ENCODE results near the gene PHLPP2.
"Not testable (repeated sequence)": the region's sequence is repeated elsewhere in the genome, so short reads cannot be mapped to it uniquely, and the experiment has no call there.

Gene PHLPP2

DNA sequence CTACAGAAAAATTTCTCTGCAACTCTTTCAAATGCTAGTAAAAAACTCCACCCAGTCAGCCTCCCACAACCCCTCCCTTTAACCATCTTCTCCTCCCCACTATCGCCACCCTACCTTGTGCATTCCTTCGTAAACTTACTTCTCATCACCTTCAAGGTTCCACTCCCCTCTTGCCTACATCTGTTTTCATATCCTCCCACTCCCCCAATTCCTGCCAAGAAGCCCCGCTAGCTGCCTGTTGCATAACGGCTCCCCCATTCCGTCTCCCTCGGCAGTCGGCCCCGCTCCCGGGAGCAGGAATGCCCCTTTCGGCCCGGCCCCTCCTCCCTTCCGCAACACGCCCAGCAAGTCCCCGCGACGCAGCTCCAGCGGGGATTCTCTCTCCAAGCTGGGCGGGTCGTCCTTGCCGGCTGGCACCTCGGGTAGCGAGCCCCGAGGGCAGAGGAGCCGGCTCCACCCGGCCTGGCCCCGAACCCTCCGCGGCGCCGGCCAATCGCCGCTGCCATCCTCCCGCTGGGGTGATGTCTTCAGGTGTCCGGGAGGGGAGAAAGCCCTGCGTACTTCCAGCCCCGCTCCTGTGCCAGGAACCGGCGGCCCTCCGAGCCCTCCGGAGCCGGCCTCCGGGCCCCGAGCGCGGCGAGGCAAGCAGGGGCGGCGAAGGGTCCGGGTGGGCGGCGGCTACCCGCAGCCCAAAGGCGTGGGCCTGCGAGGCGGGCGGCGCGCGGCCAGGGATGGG lies 1.5 kb downstream of the PHLPP2 start:
- peak; percentile 80 for DNase-seq

DNA sequence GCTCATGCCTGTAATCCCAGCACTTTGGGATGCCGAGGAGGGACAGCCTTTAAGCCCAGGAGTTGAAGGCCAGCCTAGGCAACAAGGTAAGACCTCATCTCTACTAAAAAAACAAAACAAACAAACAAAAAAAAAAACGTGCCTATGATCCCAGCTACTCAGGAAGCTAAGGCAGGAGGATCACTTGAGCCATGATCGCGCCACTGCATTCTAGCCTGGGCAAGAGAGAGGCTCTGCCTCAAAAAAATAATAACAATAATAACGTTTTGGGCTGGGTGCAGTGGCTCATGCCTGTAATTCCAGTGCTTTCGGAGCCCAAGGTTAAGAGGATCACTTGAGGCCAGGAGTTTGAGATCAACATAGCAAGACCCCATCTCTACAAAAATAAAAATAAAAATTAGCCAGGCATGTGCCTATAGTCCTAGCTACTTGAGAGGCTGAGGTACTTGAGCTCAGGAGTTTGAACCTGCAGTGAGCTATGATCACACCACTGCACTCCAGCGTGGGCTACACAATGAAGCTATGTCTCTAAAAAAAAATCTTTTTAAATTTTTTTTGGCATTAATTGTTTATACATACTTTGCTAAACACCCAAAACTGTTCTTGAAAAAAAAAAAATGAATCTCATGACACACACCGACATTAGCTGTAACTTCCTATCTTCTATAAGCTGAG lies 3.3 kb downstream of the PHLPP2 start:
- no peak for DNase-seq

DNA sequence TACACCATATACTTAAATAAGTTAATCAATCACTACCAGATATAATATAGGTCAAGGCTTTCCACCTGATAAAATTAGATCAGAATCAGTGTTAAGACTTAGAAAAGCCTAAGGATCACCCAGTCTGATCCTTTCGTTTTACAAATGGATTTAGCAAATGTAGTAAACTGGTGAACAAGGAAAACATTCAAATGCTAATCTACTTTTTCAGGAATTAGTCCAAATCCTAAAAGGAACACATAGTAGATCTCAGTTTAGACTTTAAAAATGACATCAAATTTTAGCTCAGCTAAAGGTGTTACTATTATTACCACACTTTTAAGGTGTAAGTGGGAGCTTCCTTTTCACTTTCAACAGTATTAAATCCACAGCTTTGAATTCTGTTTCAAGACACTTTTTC lies 12.0 kb downstream of the PHLPP2 start:
- no peak for DNase-seq

DNA sequence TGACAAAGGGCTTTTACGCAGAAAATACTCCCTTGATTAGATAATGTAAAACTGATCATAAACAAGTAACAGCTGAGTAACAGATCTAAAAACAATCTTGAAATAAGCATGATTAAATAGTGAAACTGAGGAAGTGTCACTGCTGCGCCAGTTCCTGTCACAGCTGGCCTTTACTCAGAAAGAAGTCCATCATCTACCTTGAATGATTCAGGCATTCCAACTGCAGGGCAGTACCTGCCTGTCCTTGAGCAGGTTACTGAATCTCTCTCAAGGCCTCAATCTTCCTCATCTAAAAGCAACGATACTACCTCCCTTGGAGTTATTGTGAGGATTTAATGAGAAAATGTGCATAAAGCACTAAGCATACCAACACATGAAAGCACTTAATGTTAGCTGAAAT lies 12.7 kb downstream of the PHLPP2 start:
- DNase-seq: no peak

DNA sequence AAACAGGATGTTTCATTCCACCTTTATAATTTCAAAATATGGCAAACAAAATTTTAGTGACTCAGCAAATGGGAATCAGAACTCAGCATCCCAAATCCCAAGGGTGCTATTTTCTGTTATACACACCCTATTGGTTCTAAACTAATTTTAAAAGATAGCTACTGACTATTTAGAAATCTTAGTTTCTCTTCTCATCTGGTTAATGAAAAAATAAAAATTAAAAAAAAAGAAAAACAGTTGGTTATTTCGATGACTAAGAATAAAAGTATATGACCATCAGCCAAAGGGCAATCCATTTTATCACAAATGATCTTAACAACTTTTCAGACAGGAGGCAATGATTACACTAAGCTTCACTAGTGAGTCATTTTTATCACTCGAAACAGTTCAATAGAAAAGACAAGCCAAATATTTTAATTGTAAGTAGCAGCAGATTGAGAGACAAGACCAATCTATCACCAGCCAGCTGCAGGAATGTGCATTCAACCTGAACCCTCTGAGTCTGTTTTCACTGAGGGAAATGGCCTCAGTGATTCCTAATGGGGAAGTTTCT lies 15.2 kb downstream of the PHLPP2 start:
- DNase-seq: no peak

DNA sequence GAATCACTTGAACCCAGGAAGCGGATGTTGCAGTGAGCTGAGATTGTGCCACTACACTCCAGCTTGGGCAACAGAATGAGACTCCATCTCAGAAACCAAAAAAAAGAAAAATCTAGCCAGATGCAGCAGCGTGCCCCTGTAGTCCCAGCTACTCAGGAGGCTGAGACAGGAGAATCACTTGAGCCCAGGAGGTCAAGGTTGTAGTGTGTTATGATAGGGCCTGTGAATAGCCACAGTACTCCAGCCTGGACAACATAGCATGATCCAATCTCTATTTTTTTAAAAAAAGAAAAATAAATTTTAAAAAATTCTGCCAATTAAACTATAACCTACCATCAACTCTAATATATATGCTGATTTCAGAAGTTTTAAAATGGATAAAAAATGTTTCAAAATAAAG lies 15.8 kb downstream of the PHLPP2 start:
- DNase-seq: no peak

DNA sequence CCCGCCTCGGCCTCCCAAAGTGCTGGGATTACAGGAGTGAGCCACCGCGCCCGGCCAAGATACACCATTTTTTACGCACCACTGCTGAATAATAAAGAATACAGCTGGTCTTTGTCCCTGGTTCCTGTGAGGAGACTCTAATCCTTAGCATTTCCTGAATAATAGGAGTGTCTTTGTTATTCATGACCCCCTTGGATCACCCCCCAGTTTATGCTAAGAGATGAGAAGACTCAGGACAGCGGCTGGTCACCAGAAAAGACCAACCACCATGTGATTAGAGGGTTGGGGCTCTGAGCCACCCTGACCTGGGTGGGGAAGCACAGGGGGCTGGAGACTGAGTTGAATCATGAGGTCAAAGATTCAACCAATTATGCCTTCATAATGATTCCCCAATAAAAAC lies 17.3 kb downstream of the PHLPP2 start:
- no peak for DNase-seq

DNA sequence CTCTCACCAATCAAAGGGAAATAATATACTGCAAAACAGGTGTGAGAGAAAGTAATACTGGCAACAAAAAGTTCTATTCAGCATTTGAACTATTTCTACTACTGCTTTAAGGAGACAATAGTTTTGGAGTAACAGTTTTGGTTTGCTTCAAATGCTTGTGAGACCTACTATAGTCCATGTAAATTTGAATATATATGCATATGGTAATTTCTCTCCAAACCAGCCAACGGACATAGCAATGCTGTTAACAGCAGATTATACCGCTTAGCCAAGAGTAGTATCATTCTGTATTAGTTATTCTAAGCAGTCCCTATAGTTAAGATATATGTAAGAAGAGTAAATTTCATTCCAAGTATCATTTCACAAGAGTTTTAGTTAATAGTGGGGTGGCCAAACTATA lies 18.5 kb downstream of the PHLPP2 start:
- DNase-seq: no peak

DNA sequence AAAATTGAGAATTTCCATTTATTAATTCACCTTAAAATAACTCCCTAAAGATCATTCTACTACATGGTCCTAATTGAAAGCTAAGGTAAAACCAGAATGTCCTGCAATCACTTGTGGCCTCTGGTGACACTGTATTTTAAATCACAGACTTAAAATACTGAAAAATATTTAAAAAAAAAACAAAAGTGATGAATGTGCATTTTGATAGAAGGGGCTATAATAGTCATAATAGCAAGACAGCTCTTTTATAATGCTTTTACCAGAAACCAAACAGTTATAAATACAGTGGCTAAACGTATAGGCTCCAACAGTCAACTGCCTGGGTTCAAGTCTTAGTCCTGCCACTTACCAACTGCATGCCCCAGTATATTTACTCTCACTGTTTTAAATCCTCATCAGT lies 21.2 kb downstream of the PHLPP2 start:
- DNase-seq: no peak

DNA sequence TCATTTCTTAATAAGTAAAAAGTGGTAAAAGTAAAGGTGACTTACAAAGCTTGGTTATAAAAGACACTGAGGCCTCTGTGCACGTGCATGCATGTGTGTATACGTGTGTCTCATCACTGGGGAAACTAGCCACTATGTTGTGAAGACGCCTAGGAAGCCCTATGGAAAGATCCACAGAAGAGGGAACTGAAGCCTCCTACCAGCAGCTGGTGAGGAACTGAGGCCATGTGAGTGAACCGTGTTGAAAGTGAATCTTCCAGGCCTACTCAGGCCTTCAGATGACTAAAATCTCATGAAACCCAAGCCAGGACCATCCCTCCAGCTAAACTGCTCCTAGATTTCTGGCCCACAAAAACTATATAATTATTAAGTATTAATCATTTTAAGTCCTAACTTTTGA lies 23.7 kb downstream of the PHLPP2 start:
- DNase-seq: no peak

DNA sequence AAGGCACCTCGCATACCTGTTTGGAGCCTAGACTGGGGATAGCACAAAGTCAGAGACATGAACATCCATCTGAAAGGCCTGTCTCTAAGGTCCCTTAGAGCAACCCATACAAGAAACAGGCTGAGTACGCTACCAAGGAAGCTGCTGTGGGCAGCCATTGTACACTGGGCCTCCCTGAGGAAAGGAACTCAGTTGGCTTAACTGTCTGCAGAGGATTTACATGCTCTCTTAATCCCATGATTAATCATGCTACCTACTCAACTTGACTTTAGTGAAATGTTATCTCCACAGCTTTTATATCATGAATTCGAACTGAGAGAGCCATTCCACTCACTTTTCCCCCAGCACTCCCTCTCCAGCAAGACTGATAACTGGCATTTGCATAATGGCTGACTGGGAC lies 26.0 kb downstream of the PHLPP2 start:
- DNase-seq: no peak

DNA sequence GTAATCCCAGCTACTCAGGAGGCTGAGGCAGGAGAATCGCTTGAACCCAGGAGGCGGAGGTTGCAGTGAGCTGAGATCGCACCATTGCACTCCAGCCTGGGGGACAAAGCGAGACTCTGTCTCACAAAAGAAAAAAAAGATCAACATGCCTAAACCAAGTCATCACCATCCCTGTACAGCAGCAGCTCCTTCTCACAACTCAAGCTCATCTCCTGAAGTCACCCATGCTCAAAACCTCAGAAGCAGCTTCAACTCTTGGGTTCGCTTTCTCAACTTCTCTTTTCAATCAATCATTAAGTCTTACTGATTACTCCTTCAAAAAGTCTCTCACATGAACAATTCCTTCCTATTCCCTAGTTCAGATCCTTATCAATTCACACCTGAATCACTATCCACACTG lies 31.3 kb downstream of the PHLPP2 start:
- no peak for DNase-seq

DNA sequence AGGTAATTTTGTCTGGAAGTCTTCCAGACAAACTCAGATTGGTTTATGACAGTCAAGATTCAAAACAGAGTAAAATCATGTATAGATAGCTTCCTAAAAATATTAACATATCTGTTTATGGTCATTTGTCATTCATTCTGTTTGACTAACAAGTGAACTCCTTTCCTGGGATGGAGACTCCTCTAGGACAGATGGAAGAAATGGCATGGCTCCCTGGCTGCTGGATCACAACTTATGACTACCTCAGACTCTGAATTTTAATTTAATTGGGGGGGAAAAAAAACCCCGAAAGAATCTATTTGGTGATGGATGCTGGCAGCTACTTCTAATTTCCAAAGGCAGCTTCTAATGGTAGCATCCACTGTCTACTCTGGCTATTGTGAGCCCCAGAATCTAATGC lies 34.6 kb downstream of the PHLPP2 start:
- DNase-seq: no peak

DNA sequence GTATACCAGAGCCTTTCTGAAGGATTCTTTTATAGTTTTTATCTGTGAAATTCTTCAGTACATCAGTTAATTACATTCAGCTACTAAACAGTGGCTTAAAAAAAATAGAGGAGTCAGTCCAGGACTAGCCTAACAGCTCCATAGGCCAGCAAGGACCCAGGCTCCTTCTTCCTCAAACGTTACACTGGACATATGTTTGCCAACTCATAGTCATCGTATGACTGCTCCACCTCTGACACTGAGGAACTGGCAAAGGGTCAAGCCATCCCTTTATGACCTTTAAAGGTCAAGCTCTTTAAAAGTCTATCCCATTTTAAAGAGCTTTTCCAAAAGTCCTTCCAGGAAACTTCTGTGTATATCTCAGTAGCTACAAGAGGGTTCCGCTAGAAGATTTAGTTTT lies 36.6 kb downstream of the PHLPP2 start:
- DNase-seq: no peak

DNA sequence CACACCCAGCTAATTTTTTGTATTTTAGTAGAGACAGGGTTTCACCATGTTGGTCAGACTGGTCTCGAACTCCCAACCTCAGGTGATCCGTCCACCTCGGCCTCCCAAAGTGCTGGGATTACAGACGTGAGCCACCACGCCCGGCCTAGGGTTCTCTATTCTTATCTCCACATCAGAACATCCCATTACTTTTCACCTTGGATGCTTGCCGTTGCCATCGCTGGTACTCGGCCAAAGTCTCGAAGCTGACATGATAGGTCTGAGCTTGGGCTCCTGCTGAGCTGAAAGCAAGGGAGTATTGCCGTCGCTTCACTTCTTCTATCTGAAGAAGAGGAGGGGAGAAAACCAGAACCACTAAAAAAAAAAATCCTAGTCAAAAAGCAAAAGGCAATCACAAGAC lies 40.2 kb downstream of the PHLPP2 start:
- DNase-seq: not testable (repeated sequence)

DNA sequence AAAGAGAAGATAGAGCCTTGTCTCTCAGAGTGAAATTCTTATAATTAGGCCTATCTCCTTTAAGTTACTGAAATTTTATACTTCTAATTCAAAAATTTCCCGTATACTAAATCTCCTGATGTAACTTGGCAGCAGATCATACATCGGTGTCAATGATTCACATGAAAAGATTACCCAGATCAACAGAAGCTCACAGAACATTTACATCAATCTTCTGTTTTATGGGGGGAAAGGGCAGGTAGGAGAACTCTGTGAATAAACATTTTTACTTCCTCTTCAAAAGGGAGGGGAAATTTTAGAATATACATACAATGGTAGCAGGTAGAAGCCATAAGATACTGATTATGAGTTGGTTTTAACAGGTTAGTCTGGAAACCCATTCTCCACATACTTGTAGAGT lies 43.1 kb downstream of the PHLPP2 start:
- DNase-seq: no peak

DNA sequence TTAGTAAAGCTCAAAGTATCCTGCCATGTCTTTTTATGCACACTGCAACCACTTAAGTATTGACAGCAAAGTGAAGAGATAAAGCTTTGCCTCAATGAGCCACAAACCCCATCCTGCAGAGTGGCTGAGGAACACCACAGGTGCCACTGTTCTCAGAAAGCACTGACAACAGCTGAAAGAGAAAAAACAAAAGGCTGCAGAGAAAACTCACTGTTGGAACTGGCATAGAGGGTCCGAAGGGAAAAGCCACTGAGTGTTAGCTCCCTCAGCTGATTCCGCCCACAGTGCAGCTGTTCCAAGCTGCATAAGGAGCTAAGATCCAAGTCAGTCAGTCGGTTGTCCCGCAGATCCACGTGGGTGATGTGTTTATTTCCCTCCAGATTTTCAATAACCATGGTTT lies 48.3 kb downstream of the PHLPP2 start:
- DNase-seq: no peak

DNA sequence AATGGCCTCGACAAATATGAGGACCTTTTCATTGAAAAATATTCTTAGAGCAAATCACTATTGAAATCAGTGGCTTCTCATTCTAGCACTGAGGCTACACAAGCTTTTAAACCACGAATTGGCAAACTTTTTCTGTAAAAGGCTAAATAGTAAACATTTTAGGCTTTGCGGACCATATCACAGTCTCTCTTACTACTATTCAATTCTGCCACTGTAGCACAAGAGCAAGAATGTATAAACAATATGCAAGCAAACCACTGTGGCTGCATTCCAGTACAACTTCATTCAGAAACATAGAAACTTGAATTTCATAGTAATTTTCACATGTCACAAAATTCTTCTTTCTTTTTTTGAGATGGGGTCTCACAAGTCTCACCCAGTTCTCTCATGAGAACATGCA lies 49.1 kb downstream of the PHLPP2 start:
- DNase-seq: no peak

DNA sequence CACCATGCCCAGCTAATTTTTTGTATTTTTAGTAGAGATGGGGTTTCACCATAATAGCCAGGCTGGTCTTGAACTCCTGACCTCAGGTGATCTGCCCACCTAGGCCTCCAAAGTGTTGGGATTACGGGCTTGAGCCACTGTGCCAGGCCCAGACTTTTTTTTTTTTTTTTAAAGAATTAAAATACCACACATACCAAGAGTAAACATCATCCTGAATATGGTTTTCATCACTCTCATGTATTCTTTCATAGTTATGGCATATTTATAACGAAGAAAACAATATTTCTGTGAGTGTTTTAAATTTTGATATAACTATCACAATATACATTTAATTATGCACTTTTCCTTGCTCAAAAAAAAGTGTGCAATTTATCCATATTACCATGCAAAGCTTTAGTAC lies 50.3 kb downstream of the PHLPP2 start:
- no peak for DNase-seq

DNA sequence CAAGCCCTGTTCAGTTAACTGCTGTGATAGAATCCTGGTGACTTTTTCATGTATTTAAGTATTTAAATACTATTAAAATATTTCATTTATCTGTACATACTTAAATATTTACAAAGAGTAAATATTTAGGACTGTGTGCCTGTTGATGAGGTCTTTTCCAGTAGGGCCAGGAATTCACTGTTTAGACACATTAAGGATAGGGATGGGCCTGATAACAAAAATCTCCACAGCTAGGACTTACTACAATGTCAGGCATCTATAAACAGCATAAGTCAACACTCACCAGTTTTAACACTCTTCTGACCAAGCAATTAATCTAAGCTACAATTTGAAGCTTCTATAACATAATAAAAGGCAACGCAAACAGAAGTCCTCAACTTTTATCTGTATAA lies 50.9 kb downstream of the PHLPP2 start:
- DNase-seq: no peak

DNA sequence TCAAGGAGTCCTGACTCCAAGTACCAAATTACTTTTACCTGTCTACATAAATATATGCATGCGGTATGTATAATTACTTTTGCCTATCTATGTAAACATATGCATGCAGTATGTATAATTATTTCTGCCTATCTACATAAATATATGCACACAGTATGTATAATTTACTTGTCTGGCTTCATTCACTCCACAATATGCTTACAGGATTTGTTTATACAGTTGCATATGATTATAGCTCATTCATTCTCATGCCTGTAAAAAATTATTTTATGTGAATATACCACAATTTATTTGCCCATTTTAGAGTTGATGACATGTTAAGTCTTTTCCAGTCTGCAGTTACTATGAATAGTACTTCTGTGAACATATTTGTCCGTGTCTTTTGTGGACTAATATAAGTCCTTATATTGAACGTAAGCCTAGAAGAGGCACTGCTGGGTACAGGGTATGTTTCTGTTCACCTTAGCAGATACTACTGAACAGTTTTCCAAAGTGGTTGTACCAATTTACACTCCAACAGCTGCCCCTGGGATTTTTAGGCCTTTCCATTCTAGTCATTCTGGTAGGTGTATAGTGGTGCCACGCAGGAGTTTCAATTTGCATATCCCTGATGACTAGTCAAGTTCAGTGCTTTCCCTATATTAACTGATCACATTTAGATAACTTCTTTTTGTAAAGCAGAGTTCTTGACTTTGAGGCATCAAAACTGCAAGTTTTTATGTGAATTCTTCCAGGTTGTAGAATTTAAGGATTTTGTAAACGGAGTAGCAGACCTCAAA lies 51.5 kb downstream of the PHLPP2 start:
- DNase-seq: no peak

DNA sequence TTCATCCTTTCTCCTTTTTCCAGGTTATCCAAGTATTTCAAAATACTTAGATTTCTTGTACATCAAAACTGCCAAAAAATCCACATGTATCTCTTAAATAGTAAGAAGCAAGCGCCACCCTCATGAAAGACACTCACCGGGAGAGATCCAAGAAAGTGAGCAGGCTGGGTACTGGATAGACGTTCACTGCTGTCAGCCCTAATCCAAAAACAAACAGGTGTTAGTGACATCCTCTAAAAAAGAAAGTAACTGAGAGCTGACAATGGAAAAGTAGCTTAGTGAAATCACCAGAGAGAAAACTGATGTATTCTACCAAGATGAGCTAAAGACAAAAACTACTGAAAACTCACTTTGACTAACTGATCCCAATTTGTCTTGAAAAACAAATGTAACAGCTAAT lies 52.4 kb downstream of the PHLPP2 start:
- no peak for DNase-seq

DNA sequence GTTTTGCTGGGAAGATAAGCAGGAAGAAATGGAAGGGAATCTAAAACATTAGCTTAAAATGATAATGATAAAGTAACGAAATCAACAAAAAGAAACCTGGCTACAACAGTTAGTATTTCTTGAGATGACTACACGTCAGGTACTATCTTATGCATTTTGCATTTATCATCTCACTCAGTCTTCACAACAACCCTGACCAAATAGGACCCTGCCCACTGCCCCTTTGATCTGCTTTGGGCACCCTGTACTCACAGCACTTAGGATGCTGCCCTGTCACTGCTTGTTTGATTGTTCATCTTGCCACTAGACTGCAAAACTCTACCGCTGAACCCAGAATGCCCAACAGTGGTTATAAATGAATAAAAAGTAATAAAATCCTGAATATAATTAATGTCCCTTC lies 53.3 kb downstream of the PHLPP2 start:
- DNase-seq: no peak

DNA sequence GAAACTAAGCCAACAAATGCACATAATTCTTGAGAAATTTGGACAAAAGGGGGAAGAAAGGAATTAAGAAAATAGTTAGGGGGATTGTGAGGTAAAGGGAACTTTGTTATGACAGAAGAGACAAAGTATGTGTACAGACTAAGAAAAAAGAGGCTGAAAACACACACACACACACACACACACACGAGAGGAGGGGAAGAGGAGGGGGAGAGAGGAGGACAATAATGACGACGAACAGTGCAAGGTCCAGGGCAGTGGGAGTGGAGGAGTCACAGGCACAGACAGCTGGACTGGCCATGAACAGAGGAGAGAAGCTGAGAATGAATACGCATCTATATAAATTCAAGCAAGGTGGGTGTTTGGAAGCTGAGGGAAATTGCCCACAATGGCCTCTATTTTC lies 54.0 kb downstream of the PHLPP2 start:
- no peak for DNase-seq

Data from femur (tissue), 1 donor.